ENCODE data around the gene PCSK4.
"Not testable (repeated sequence)": the region's sequence is repeated elsewhere in the genome, so short reads cannot be mapped to it uniquely, and the experiment has no call there.

Gene PCSK4

GRCh38 chr19:1487576-1488281 is 2.4 kb downstream of the PCSK4 start:
- no peak for DNase-seq (ENCODE audit: low spot score)

DNA sequence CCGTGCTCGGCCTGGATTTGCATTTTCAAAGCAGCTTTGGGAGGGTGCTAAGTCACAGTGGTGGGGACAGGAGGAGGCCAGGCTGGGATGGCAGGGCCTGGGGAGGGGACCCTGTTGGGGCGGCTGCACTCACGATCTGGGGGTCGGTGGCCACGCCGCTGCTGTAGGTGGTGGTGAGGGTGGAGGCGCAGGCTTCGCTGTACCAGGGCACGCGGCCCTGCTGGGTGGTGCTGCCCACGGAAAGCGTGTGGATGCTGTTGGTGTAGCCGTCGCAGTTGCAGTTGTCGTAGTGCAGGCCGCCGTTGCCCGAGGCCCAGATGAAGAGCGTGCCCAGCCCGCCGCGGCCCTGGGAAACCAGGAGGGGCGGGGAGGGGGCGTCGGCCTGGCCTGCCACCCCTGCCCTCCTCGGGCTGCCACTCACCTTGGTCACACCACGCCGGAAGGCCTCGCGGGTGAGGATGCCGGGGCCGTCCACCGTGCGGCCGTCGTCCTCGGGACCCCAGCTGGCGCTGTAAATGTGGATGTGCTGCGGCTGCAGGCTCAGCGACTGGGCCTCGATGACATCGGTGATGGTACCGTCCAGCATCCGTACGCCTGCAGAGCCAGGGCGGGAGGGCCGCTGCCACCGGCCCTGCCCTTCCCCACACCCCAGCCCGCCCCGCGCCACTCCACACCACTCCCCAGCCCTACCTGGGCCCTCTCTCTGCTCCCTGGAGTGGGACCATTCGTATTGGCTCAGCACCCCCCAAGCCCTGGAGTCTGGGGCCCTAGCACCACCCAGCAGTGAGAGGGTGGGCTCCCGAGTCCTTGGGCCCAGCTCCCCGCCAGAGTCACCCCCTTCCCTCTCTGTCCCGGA is 3.2 kb downstream of the PCSK4 start:
- no peak for DNase-seq (ENCODE audit: low spot score)

- no peak for DNase-seq (ENCODE audit: low spot score)
Measured at GRCh38 chr19:1483979-1484428, 6.1 kb downstream of the PCSK4 start.

- no peak for DNase-seq (ENCODE audit: low spot score)
Measured at GRCh38 chr19:1483131-1483978, 6.8 kb downstream of the PCSK4 start.

- DNase-seq (ENCODE audit: low spot score), result no peak
Measured at GRCh38 chr19:1482361-1483130, 7.6 kb downstream of the PCSK4 start.

GRCh38 chr19:1481893-1482360 is 8.2 kb downstream of the PCSK4 start:
- DNase-seq (ENCODE audit: low spot score), result no peak

- no peak for DNase-seq (ENCODE audit: low spot score)
Measured at GRCh38 chr19:1481224-1481892, 8.8 kb downstream of the PCSK4 start.

- peak; percentile 94 for DNase-seq (ENCODE audit: low spot score)
Measured at GRCh38 chr19:1478934-1479707, 11.0 kb downstream of the PCSK4 start, which contains the start of gene C19orf25. TSS of gene C19orf25 (minus strand) at chr19:1479215. CDS start at chr19:1478903, 312 bp downstream.

GRCh38 chr19:1477056-1477455 is 13.1 kb downstream of the PCSK4 start:
- DNase-seq (ENCODE audit: low spot score), result not testable (repeated sequence)

- DNase-seq (ENCODE audit: low spot score), result no peak
Measured at GRCh38 chr19:1475751-1476437, 14.3 kb downstream of the PCSK4 start.

GRCh38 chr19:1474765-1475351 is 15.3 kb downstream of the PCSK4 start:
- no peak for DNase-seq (ENCODE audit: low spot score)

GRCh38 chr19:1474011-1474764 is 16.0 kb downstream of the PCSK4 start:
- no peak for DNase-seq (ENCODE audit: low spot score)

- DNase-seq (ENCODE audit: low spot score), result no peak
Measured at GRCh38 chr19:1473085-1473851, 16.9 kb downstream of the PCSK4 start.

- no peak for DNase-seq (ENCODE audit: low spot score)
Measured at GRCh38 chr19:1472231-1473084, 17.7 kb downstream of the PCSK4 start.

GRCh38 chr19:1471515-1472160 is 18.5 kb downstream of the PCSK4 start:
- DNase-seq (ENCODE audit: low spot score), result no peak

- DNase-seq (ENCODE audit: low spot score), result no peak
Measured at GRCh38 chr19:1471010-1471514, 19.1 kb downstream of the PCSK4 start.
